Stomach smooth muscle (tissue), 2 donors: ENCODE measurements around the gene SERTAD2.

Experiments
- H3K27ac ChIP-seq: one replicate; pipeline ENCODE4 v1.7.0; 2013; ENCODE audit warnings: mild to moderate bottlenecking, low read length, inconsistent platforms
- H3K27me3 ChIP-seq, 2 donors: one replicate each; pipeline ENCODE4 v1.7.0; 2013; ENCODE audit warnings: low read length in 2 of 2; ENCODE audit not compliant: insufficient read depth in 2 of 2, control insufficient read depth in 1 of 2
- H3K36me3 ChIP-seq, 2 donors: one replicate each; pipeline ENCODE4 v1.7.0; 2013; ENCODE audit warnings: low read length in 2 of 2; ENCODE audit not compliant: control insufficient read depth in 2 of 2, insufficient read depth in 2 of 2
- H3K4me1 ChIP-seq: one replicate; pipeline ENCODE4 v1.7.0; 2013; ENCODE audit warnings: low read length; ENCODE audit not compliant: control insufficient read depth, insufficient read depth
- H3K4me3 ChIP-seq, 2 donors: one replicate each; pipeline ENCODE4 v1.7.0; 2013; ENCODE audit warnings: low read length in 2 of 2
- H3K9ac ChIP-seq, 2 donors: one replicate each; pipeline ENCODE4 v1.7.0; 2013; ENCODE audit warnings: low read length in 2 of 2, mild to moderate bottlenecking in 1 of 2
- H3K9me3 ChIP-seq, 2 donors: one replicate each; pipeline ENCODE4 v1.7.0; 2013; ENCODE audit warnings: low read length in 2 of 2; ENCODE audit not compliant: control insufficient read depth in 2 of 2
- donor health status: healthy.
- donor health status: Pancreatic carcinoma.

The SERTAD2 gene

DNA sequence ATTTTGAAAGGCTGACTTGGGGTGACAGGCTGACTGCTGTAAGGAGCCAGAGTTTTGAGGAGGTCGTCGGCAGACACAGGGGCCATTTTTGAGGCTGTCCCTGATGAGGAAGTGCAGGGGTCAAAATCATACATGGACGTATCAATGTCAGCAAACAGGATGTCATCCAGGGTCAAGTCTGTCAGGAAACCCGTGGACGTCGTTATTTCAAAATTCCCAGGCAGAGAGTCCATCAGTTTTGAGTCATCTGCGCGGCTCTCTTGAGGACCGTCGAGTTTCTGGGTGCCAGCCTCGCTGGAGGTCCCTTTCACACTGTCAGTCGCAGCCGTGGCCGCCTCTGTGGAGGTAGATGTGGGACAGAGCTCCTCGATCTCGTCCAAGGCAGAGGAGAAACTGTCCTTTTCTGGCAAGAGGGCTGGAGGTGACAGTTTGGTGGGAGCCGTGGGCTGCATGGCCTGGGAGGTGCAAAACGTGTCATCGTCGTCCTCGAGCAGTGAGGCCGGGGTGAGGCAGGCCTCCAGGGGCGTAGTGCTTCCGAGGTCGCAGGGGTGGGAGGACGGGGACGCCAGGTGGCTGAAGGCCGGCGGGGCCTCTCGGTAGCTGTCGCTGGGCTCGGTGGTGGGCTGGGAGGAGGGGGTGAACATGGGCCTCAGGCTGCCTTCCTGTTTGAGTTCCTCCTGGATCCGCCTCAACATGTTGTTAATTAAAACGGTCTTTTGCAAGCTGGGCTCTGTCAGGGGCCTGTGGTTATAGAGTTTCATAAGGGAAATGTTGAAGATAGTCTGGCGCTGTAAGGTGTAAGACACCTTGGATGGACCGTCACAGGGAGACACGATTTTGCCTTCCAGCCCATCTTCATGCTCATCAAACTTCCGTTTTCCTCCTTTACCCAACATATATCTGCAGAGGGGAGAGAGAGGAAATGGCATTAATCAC lies 17.5 kb downstream of the SERTAD2 start:
- no peak overlapping the region for H3K9ac ChIP-seq
- no peaks in the 10 kb centered on the region for H3K9me3 ChIP-seq
- no peak overlapping the region for H3K4me3 ChIP-seq
- peaks cover 13% of the 10 kb centered on the region for H3K4me1 ChIP-seq
- no peaks in the 10 kb centered on the region for H3K27me3 ChIP-seq
- peaks cover 14 to 15% of the 10 kb centered on the region in 2 donors for H3K36me3 ChIP-seq
- H3K27ac ChIP-seq: no peak overlapping the region

- no peak overlapping the region for H3K27ac ChIP-seq
- no peak overlapping the region for H3K4me3 ChIP-seq
- H3K9me3 ChIP-seq: no peaks in the 10 kb centered on the region
- peaks cover 7% of the 10 kb centered on the region for H3K4me1 ChIP-seq
- H3K9ac ChIP-seq: no peak overlapping the region
- H3K27me3 ChIP-seq: no peaks in the 10 kb centered on the region
- H3K36me3 ChIP-seq: peaks cover 15 to 21% of the 10 kb centered on the region in 2 donors
Measured at GRCh38 chr2:64634345-64635267, 19.1 kb downstream of the SERTAD2 start.

GRCh38 chr2:64632835-64633819 lies 20.6 kb downstream of the SERTAD2 start:
- Histone ChIP-seq H3K4me1 (peaks cover 21% of the 10 kb centered on the region), H3K27me3 (no peaks in the 10 kb centered on the region), H3K9ac (no peak overlapping the region), H3K36me3 (peaks cover 15 to 21% of the 10 kb centered on the region in 2 donors), H3K9me3 (no peaks in the 10 kb centered on the region), H3K4me3 (no peak overlapping the region), H3K27ac (no peak overlapping the region)

GRCh38 chr2:64631771-64632170 lies 21.9 kb downstream of the SERTAD2 start:
- Histone ChIP-seq H3K4me1 (peaks cover 26% of the 10 kb centered on the region), H3K9me3 (no peaks in the 10 kb centered on the region), H3K27ac (no peak overlapping the region), H3K27me3 (no peaks in the 10 kb centered on the region), H3K36me3 (peaks cover 15 to 20% of the 10 kb centered on the region in 2 donors), H3K9ac (no peak overlapping the region), H3K4me3 (no peak overlapping the region)

- Histone ChIP-seq H3K4me3 (no peak overlapping the region), H3K9ac (no peak overlapping the region), H3K9me3 (no peaks in the 10 kb centered on the region), H3K27ac (no peak overlapping the region), H3K27me3 (no peaks in the 10 kb centered on the region), H3K36me3 (peaks cover 7 to 14% of the 10 kb centered on the region in 2 donors), H3K4me1 (peaks cover 25% of the 10 kb centered on the region)
Measured at GRCh38 chr2:64630752-64631151, 23.0 kb downstream of the SERTAD2 start.

- H3K9me3 ChIP-seq: no peaks in the 10 kb centered on the region
- no peak overlapping the region for H3K4me3 ChIP-seq
- H3K36me3 ChIP-seq: peaks cover 2 to 10% of the 10 kb centered on the region in 2 donors
- H3K27me3 ChIP-seq: no peaks in the 10 kb centered on the region
- H3K4me1 ChIP-seq: peaks cover 25% of the 10 kb centered on the region
- H3K27ac ChIP-seq: no peak overlapping the region
- no peak overlapping the region for H3K9ac ChIP-seq
Measured at GRCh38 chr2:64629875-64630274, 23.8 kb downstream of the SERTAD2 start.

DNA sequence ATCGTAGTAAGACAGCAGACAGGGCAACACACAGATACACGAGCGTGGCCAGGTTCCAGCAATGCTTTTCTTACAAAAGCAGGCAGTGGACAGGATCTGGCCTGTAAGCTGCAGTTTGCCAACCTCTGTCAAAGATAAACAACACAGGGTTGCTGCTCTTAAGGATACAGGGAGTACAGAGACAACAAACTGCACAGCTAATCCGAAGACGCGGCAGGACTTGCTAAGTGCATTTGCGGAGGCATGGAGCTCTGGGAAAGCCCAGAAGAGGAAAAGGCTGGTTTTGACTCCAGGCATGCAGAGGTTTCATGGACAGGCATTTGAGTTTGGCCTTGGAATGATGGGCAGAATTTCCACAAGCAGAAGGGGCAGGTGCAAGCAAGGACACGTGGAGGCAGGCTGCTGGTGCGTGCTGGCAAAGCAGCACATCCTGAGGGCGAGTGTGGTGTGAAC lies 24.4 kb downstream of the SERTAD2 start:
- peak overlapping the region; percentile 24 for H3K27ac ChIP-seq
- H3K4me3 ChIP-seq: no peak overlapping the region
- H3K4me1 ChIP-seq: peaks cover 25% of the 10 kb centered on the region
- no peak overlapping the region for H3K9ac ChIP-seq
- no peaks in the 10 kb centered on the region for H3K27me3 ChIP-seq
- H3K36me3 ChIP-seq: peaks cover 0 to 8% of the 10 kb centered on the region in 2 donors
- H3K9me3 ChIP-seq: no peaks in the 10 kb centered on the region

DNA sequence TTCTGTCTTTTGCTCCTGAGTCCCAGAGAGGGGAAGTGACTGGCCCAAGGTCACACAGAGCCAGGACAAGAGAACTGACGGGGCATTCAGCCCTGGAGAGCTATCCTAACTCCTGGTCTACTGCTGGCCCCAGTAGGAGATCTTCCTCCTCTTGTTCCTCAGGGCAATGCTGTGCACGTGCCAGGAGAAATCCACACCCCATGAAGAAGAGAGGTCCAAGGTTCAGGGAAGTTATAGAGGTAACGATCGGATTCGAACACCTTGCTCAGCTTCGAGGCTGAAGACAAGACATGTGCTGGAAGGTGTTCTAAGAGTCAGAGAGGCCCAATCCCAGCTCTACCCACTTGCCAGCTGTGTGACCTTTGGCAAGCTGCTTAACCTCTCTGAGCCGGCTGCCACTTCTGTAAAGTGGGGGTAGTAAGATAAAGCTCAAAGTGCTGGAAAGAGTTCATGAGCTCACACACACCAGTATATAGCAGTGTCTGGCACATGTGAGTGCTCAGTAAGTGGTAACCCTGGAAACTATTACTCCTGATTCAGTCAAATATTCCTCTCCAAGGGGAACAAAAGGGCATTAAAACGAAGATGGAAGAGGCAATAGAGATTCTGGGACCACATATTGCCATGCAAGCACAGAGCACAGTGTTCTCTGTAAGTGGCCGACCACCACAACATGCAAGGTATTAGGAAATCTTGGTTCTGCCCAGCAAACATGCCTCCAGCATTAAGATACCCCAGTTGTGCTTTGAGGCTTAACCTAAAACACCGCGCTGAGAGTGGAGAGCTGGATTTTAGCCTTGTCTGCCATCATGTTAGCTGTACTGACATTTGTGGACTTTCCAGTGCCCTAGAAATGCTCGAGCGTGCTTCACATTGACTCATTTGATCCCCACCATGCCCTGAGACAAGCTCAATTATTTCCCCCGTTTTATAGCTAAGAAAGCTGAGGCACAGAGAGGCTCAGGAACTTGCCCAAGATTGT lies 25.6 kb downstream of the SERTAD2 start:
- no peak overlapping the region for H3K9ac ChIP-seq
- peak overlapping the region; percentile 24 for H3K27ac ChIP-seq

More for the DNA sequence above, 25.6 kb downstream of the SERTAD2 start:
- Histone ChIP-seq H3K9me3 (no peaks in the 10 kb centered on the region), H3K27me3 (no peaks in the 10 kb centered on the region), H3K36me3 (peaks cover 0 to 8% of the 10 kb centered on the region in 2 donors), H3K4me1 (peaks cover 21% of the 10 kb centered on the region), H3K4me3 (no peak overlapping the region)
